ENCODE data around the gene CCT5. TPM values are rescaled to one million over a fixed set of nuclear protein-coding genes. Genes with fewer than 3 reads are reported as not detected.

The CCT5 gene
- total RNA-seq, 1 donor from 2014 or later: 66.1 TPM

- Histone ChIP-seq H3K4me1 (peaks cover 0 to 11% of the 10 kb centered on the region in 2 donors), H3K27me3 (no peaks in the 10 kb centered on the region), H3K36me3 (no peaks in the 10 kb centered on the region), H3K4me3 (no peak overlapping the region), H3K27ac (peak overlapping the region in 1 of 2 donors; percentile 19), H3K9me3 (no peaks in the 10 kb centered on the region)
- intact Hi-C loops (cut with DNase I): no loop called here
- no peak for DNase-seq (ENCODE audit: low spot score in 2 of 2)
- TF ChIP-seq CTCF (IDR thresholded peaks at IDR 0.05): no peak
These were observed 53.1 kb downstream of the CCT5 start for GRCh38 chr5:10303201-10303600.

- no peaks in the 10 kb centered on the region for H3K36me3 ChIP-seq
- TF ChIP-seq CTCF (IDR thresholded peaks at IDR 0.05): no peak
- peaks cover 0 to 11% of the 10 kb centered on the region in 2 donors for H3K4me1 ChIP-seq
- H3K27ac ChIP-seq: peak overlapping the region in 1 of 2 donors; percentile 19
- H3K4me3 ChIP-seq: no peak overlapping the region
- no peaks in the 10 kb centered on the region for H3K9me3 ChIP-seq
- intact Hi-C loops (cut with DNase I): no loop called here
- H3K27me3 ChIP-seq: no peaks in the 10 kb centered on the region
- no peak for DNase-seq (ENCODE audit: low spot score in 2 of 2)
These were observed 53.7 kb downstream of the CCT5 start for GRCh38 chr5:10303699-10304170.

GRCh38 chr5:10304932-10305331, 54.9 kb downstream of the CCT5 start:
- Histone ChIP-seq H3K4me1 (peaks cover 0 to 11% of the 10 kb centered on the region in 2 donors), H3K27me3 (no peaks in the 10 kb centered on the region), H3K9me3 (no peaks in the 10 kb centered on the region), H3K27ac (no peak overlapping the region), H3K36me3 (no peaks in the 10 kb centered on the region), H3K4me3 (no peak overlapping the region)
- TF ChIP-seq CTCF (IDR thresholded peaks at IDR 0.05): no peak
- intact Hi-C loops (cut with DNase I): no loop called here
- DNase-seq (ENCODE audit: low spot score in 2 of 2): no peak

- H3K4me3 ChIP-seq: peak overlapping the region in 1 of 2 donors; percentile 93
- H3K9me3 ChIP-seq: no peaks in the 10 kb centered on the region
- H3K27me3 ChIP-seq: no peaks in the 10 kb centered on the region
- H3K4me1 ChIP-seq: peaks cover 0 to 11% of the 10 kb centered on the region in 2 donors
- intact Hi-C loops (cut with DNase I): no loop called here
- no peak for TF ChIP-seq CTCF (IDR thresholded peaks at IDR 0.05)
- H3K36me3 ChIP-seq: no peaks in the 10 kb centered on the region
- H3K27ac ChIP-seq: peak overlapping the region in 1 of 2 donors; percentile 86
- no peak for DNase-seq (ENCODE audit: low spot score in 2 of 2)
These were observed 56.0 kb downstream of the CCT5 start for GRCh38 chr5:10306114-10306513.

DNA sequence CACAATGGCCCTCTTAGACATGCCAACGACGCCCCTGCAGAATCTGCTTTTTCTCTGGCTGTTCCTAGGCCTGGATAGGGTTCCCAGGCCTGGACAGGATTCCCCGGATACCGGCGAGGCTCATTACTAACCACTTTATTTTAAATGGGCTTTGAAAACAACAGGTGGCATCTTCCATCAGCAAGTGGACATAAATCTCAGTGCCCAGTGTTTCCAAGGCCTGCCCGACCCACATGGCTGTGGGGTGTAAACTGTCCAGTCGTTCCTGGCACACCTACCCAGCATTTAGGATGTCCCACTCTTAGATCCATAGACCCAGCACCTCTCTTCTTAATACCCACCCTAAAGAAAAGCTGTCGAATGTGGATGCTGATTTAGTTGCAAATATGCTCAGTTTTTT, 56.7 kb downstream of the CCT5 start:
- peak overlapping the region; percentile 75 to 93 for H3K4me3 ChIP-seq
- intact Hi-C loops (cut with DNase I): loop anchor here (1.0 kb wide), 1 partner anchor 23 kb away; no protein-coding TSS in a partner anchor
- no peaks in the 10 kb centered on the region for H3K27me3 ChIP-seq
- H3K36me3 ChIP-seq: no peaks in the 10 kb centered on the region
- peak overlapping the region; percentile 86 to 91 for H3K27ac ChIP-seq
- peaks cover 0 to 11% of the 10 kb centered on the region in 2 donors for H3K4me1 ChIP-seq
- no peak for TF ChIP-seq CTCF (IDR thresholded peaks at IDR 0.05)
- DNase-seq (ENCODE audit: low spot score in 2 of 2): no peak
- H3K9me3 ChIP-seq: no peaks in the 10 kb centered on the region

Measured in ascending aorta (tissue), 2 donors.